Activated CD4-positive, alpha-beta memory T cell treated with anti-CD3 and anti-CD28 coated beads, Interleukin-2, amount 10 ng/mL, durations not matched to agents 7 days and 5 days (primary cell): Measurements from ENCODE around the gene SSRP1. TPM values are rescaled to one million over a fixed set of nuclear protein-coding genes. Genes with fewer than 3 reads are reported as not detected.

Source experiments
- CTCF ChIA-PET: fragments of 350-600 bp; sonication (Branson Sonifier 250); formaldehyde crosslinking; loops from one replicate; lab custom pipeline; 2021; ENCODE audit warnings: antibody characterized with exemption, inconsistent platforms; lab: Charles Lee
- POLR2A ChIA-PET: fragments of 350-600 bp; sonication (Branson Sonifier 250); formaldehyde crosslinking; loops from one replicate; lab custom pipeline; 2021; ENCODE audit warnings: antibody characterized with exemption; lab: Charles Lee
- DNase-seq: peaks from one replicate; pipeline ENCODE4 v3.0.0-alpha.2; 2020
- H3K27ac Mint-ChIP-seq: one replicate; pipeline ENCODE4 v1.8.0; 2021; ENCODE audit warnings: mild to moderate bottlenecking, mixed read lengths
- H3K27me3 Mint-ChIP-seq: one replicate; pipeline ENCODE4 v1.8.0; 2021; ENCODE audit warnings: mixed read lengths
- H3K36me3 Mint-ChIP-seq: one replicate; pipeline ENCODE4 v1.8.0; 2021; ENCODE audit warnings: low read depth, mixed read lengths
- H3K4me1 Mint-ChIP-seq: one replicate; pipeline ENCODE4 v1.8.0; 2021; ENCODE audit warnings: mixed read lengths
- H3K4me3 Mint-ChIP-seq: one replicate; pipeline ENCODE4 v1.8.0; 2021; ENCODE audit warnings: mild to moderate bottlenecking, mixed read lengths
- H3K9me3 Mint-ChIP-seq: one replicate; pipeline ENCODE4 v1.8.0; 2021; ENCODE audit warnings: mixed read lengths
- total RNA-seq, 2 experiments: library from RNA; stranded (reverse); gene quantifications; one replicate each; pipeline ENCODE4 v1.2.3, GENCODE V29; 2021

Gene SSRP1
- 100 to 1,000 TPM; 135 to 137 TPM for total RNA-seq

DNA sequence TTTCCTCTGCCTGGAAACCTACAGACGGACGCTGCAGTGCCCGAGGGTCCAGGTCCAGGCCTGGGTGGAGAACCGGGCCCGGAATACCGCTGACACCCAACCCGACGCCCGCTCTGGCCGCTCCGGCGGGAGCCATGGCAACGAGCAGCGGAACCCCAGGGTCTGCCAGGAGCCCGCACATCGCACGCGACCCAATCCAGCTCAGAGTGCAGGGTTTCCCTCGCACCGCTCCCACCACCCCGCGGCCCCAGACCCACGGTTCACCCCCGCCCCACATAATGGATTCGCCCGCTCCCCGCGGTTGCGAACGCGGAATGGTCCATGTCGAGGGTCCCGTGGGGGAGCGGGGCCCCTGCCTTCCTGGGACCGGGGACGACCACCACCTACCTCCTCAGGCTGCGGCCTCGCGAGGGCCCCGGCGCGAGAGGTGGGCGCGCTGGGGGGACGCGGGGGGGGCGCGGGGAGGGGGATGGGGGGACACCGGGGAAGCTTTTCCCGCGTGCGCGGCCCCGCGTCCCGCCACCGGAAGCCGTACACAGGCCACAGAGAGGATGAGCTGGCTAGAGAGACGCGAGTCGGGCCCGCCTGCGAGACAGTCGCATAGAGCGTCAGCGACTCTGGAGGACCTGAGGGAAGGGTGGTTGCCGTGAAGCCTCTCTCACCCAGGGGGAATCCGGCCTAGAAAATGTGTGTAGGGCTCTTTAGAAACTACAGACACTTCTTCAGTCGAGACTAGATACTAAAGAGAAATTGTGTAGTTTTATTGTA, at the start of gene SSRP1:
Gene SSRP1, minus strand, starts transcription at position 550 of the 768 bp plus-strand sequence. CDS start 771 bp downstream, outside the sequence.
- Mint-ChIP-seq H3K9me3 (no peaks in the 10 kb centered on the region), H3K4me1 (peaks cover 45% of the 10 kb centered on the region), H3K27me3 (peaks cover 13% of the 10 kb centered on the region), H3K36me3 (peaks cover 42% of the 10 kb centered on the region), H3K4me3 (peak within 1 kb of the TSS; percentile 97), H3K27ac (peak within 1 kb of the TSS; percentile 98)
- DNase-seq: peak; percentile 89
- POLR2A ChIA-PET: interaction anchor here (0.5 to 6.4 kb wide), 10 partner anchors 11 to 1771 kb away, joined by 3 to 127 read pairs (median 4); partner anchors contain the start of genes FAM111B, MED19, SELENOH and SLC43A3
- CTCF ChIA-PET: interaction anchor here (0.7 to 3.0 kb wide), 5 partner anchors 10 to 191 kb away, joined by 3 to 18 read pairs (median 6); partner anchors contain the start of gene TNKS1BP1

GRCh38 chr11:57380975-57381374, 45.3 kb upstream of the SSRP1 start, which contains the start of gene PRG3:
PRG3 (minus strand) TSS chr11:57381150; CDS start chr11:57380708, 442 bp downstream.
- no peak for DNase-seq
- ChIA-PET POLR2A (no interaction called here), CTCF (no interaction called here)
- H3K9me3 Mint-ChIP-seq: no peaks in the 10 kb centered on the region
- peaks cover 5% of the 10 kb centered on the region for H3K27me3 Mint-ChIP-seq
- H3K4me3 Mint-ChIP-seq: no peak within 1 kb of the TSS
- H3K27ac Mint-ChIP-seq: no peak within 1 kb of the TSS
- no peaks in the 10 kb centered on the region for H3K36me3 Mint-ChIP-seq
- H3K4me1 Mint-ChIP-seq: no peaks in the 10 kb centered on the region

GRCh38 chr11:57379732-57380131, 44.0 kb upstream of the SSRP1 start:
- H3K27me3 Mint-ChIP-seq: peaks cover 5% of the 10 kb centered on the region
- POLR2A ChIA-PET: no interaction called here

DNA sequence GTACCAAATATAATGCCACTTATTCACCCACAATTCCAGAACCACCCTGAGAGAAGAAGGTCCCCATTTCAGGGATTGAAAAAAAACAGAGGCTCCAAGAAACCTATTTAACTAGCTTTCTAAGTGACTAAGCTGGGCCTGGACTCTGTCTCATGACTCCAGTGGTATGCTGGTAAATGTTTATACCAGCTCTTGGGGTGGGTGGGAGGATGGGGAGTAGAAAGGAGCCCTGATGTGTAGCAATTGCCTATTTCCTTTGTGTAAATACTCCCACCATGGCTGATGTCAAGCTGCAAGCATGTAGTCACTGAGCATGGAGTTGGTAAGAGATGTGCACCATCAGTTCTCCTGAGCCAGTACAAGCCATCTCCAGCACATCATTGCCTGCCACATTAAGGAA, 42.5 kb upstream of the SSRP1 start:
- DNase-seq: no peak
- no peaks in the 10 kb centered on the region for H3K4me1 Mint-ChIP-seq
- no peak overlapping the region for H3K4me3 Mint-ChIP-seq
- no peaks in the 10 kb centered on the region for H3K36me3 Mint-ChIP-seq
- ChIA-PET POLR2A (no interaction called here), CTCF (interaction anchor here (1.2 kb wide), 1 partner anchor 115 kb away, joined by 4 read pairs; no protein-coding TSS in a partner anchor)
- no peak overlapping the region for H3K27ac Mint-ChIP-seq
- no peaks in the 10 kb centered on the region for H3K9me3 Mint-ChIP-seq
- H3K27me3 Mint-ChIP-seq: peaks cover 2% of the 10 kb centered on the region

More at GRCh38 chr11:57379732-57380131, 44.0 kb upstream of the SSRP1 start:
- no peaks in the 10 kb centered on the region for H3K9me3 Mint-ChIP-seq
- no peaks in the 10 kb centered on the region for H3K36me3 Mint-ChIP-seq
- H3K27ac Mint-ChIP-seq: no peak overlapping the region
- no peak for DNase-seq
- CTCF ChIA-PET: no interaction called here
- no peaks in the 10 kb centered on the region for H3K4me1 Mint-ChIP-seq
- no peak overlapping the region for H3K4me3 Mint-ChIP-seq

GRCh38 chr11:57377107-57377506, 41.4 kb upstream of the SSRP1 start:
- Mint-ChIP-seq H3K4me1 (no peaks in the 10 kb centered on the region), H3K27ac (no peak overlapping the region), H3K4me3 (no peak overlapping the region), H3K36me3 (no peaks in the 10 kb centered on the region), H3K9me3 (no peaks in the 10 kb centered on the region), H3K27me3 (peaks cover 2% of the 10 kb centered on the region)
- POLR2A ChIA-PET: interaction anchor here (1.1 kb wide), 1 partner anchor 14 kb away, joined by 3 read pairs; no protein-coding TSS in a partner anchor
- no peak for DNase-seq
- CTCF ChIA-PET: interaction anchor here (0.6 kb wide), 1 partner anchor 80 kb away, joined by 3 read pairs; no protein-coding TSS in a partner anchor

DNA sequence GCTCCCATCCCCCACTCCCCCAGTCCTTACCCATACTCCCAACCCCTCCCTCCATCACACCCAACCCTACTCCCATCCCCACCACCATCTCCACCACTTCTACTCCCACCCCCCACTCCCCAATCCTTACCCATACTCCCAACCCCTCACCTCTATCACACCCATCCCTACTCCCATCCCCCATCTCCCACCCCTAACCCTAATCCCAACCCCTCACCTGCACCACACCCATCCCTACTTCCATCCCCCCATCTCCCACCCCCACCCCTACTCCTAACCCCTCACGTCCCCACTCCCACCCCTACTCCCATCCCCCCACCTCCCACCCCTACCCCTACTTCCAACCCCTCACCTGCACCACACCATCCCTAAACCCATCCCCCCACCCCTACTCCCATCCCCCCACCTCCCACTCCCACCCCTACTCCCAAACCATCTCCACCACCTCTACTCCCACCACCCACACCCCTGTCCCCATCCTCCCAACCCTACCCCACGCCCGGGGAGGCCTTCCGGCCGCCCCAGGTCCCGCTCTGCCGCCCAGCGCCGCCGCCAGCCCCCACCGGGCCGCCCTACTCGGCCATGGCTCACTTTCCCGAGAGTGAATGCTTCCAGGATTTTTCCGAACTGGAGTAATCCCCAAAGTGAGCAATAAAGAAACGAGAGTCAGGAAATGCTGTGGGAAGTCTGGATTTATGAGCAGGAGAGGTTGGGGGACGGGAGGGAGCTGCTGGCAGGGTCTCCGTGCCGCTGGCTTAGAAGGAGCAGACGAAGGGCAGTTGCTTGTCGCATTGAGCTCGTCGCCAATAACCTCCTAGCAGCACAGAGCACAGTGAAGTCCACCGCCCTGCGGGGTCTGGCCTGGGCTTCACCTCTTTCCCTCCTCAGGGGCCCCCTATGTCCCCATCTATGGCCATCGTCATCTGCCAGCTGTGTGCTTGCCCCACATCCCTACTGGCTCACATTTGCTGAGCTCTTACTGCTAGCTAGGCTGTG, 40.7 kb upstream of the SSRP1 start:
- CTCF ChIA-PET: interaction anchor here (0.6 kb wide), 1 partner anchor 81 kb away, joined by 3 read pairs; no protein-coding TSS in a partner anchor
- POLR2A ChIA-PET: interaction anchor here (1.1 kb wide), 1 partner anchor 14 kb away, joined by 3 read pairs; no protein-coding TSS in a partner anchor
- H3K4me3 Mint-ChIP-seq: no peak overlapping the region
- no peaks in the 10 kb centered on the region for H3K9me3 Mint-ChIP-seq
- H3K4me1 Mint-ChIP-seq: no peaks in the 10 kb centered on the region
- no peak for DNase-seq
- no peak overlapping the region for H3K27ac Mint-ChIP-seq
- no peaks in the 10 kb centered on the region for H3K36me3 Mint-ChIP-seq
- H3K27me3 Mint-ChIP-seq: peaks cover 5% of the 10 kb centered on the region

DNA sequence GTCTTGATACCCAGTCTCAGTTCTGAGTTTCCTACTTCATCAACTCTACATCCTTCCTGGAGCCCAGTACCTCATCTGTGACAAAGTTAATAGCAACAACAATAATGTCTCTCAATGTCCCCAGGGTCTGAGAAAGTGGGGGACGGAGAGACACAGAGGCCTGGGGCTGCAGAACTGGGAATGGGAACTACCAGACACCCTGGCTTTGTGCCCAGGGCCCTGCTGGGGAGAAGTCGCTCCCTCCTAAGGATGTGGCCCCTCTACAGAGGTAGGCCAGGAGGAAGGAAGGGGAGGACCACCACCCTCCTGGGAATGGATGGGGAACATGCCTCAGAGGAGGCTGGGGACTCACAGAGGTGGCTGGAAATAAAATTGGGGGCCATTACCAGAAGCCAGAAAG, 39.8 kb upstream of the SSRP1 start:
- no peaks in the 10 kb centered on the region for H3K4me1 Mint-ChIP-seq
- H3K36me3 Mint-ChIP-seq: no peaks in the 10 kb centered on the region
- CTCF ChIA-PET: no interaction called here

DNA sequence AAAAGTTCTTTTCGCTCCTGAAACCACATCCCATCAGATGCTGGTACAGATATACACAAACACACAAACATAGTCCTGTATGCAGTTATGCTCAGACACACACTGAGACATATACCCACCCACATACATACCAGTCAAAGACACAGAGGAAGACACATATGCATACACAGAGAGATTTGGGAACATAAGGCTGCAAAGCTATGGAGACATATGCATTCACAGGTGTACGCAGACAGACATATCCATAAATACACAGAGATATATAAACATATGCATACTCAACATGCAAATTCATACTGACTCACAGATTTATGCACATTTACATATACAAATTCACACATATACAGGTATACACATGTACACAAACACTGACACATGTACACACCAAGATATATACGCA, 39.3 kb upstream of the SSRP1 start:
- H3K9me3 Mint-ChIP-seq: no peaks in the 10 kb centered on the region
- H3K4me1 Mint-ChIP-seq: no peaks in the 10 kb centered on the region
- no peak overlapping the region for H3K27ac Mint-ChIP-seq
- ChIA-PET CTCF (no interaction called here), POLR2A (no interaction called here)
- peaks cover 3% of the 10 kb centered on the region for H3K27me3 Mint-ChIP-seq
- no peak overlapping the region for H3K4me3 Mint-ChIP-seq
- no peak for DNase-seq
- no peaks in the 10 kb centered on the region for H3K36me3 Mint-ChIP-seq

More for the DNA sequence above, 39.8 kb upstream of the SSRP1 start:
- no peak for DNase-seq
- POLR2A ChIA-PET: no interaction called here
- Mint-ChIP-seq H3K27me3 (peaks cover 5% of the 10 kb centered on the region), H3K27ac (no peak overlapping the region), H3K9me3 (no peaks in the 10 kb centered on the region), H3K4me3 (no peak overlapping the region)

GRCh38 chr11:57373146-57373545, 37.5 kb upstream of the SSRP1 start:
- H3K36me3 Mint-ChIP-seq: no peaks in the 10 kb centered on the region
- ChIA-PET CTCF (no interaction called here), POLR2A (no interaction called here)
- H3K4me1 Mint-ChIP-seq: no peaks in the 10 kb centered on the region
- no peak overlapping the region for H3K27ac Mint-ChIP-seq
- H3K4me3 Mint-ChIP-seq: no peak overlapping the region
- H3K27me3 Mint-ChIP-seq: peaks cover 3% of the 10 kb centered on the region
- no peak for DNase-seq
- H3K9me3 Mint-ChIP-seq: no peaks in the 10 kb centered on the region

DNA sequence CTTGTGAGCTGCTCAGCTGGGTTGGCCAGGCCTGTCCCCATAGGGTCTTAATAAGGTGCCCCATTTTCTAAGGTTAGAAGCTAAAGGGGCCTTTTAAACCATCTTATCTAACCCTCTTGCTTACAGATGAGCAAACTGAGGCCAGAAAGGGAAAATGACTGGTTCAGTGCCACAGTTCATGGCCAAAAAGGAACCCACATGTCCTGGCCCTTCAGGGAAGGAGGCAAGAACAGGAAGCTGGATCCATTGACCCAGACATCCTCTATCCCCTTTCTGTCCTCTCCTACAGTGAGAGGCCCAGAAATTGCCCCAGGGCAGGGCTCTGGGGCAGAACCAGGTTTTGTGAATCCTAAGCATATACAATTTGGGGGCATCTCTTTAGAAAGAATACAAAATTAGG, 35.2 kb upstream of the SSRP1 start:
- Mint-ChIP-seq H3K9me3 (no peaks in the 10 kb centered on the region), H3K4me1 (no peaks in the 10 kb centered on the region), H3K36me3 (no peaks in the 10 kb centered on the region), H3K27me3 (peaks cover 3% of the 10 kb centered on the region), H3K4me3 (no peak overlapping the region), H3K27ac (no peak overlapping the region)
- POLR2A ChIA-PET: no interaction called here
- DNase-seq: no peak
- CTCF ChIA-PET: no interaction called here

DNA sequence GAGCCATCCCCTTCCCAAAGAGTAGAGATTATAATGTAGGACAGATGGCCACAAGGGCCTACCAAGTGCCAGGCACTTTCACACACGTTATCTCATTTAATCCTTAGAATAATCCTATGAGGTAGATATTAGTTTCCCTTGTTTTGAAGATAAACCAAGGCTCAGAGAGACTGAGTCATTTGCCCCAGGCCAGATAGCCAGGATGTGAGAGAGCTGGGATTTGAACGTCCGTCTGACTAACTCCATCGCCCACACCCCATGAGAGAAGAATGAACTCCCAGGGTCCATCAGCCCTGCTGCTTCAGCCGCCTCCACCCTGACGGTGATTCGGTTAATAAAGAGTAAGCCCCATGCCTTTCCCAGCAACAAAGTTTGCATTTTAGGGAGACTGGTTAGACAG, 34.6 kb upstream of the SSRP1 start:
- no peak for DNase-seq
- H3K36me3 Mint-ChIP-seq: no peaks in the 10 kb centered on the region
- H3K4me1 Mint-ChIP-seq: no peaks in the 10 kb centered on the region
- no peak overlapping the region for H3K4me3 Mint-ChIP-seq
- H3K27ac Mint-ChIP-seq: no peak overlapping the region
- no peaks in the 10 kb centered on the region for H3K9me3 Mint-ChIP-seq
- ChIA-PET CTCF (no interaction called here), POLR2A (no interaction called here)
- peaks cover 3% of the 10 kb centered on the region for H3K27me3 Mint-ChIP-seq

DNA sequence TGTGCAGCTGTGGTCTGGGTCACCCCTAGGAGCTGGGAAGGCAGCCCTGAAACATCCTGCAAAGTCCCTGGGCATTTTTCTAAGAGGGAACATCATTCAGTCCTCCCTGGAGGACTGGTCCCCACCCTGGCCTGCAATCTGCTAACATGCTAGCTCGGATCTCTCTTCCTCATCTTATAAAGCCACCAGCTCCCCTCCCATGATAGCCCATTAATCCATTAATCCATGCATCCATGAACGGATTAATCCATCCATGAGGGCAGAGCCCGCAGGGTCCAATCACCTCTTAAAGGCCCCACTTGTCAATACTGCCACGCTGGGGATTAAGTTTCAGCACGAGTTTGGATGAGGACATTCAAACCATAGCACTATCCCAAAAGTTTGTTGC, 33.1 kb upstream of the SSRP1 start:
- Mint-ChIP-seq H3K9me3 (no peaks in the 10 kb centered on the region), H3K4me1 (no peaks in the 10 kb centered on the region), H3K36me3 (no peaks in the 10 kb centered on the region), H3K4me3 (no peak overlapping the region), H3K27ac (no peak overlapping the region), H3K27me3 (peaks cover 6% of the 10 kb centered on the region)
- no peak for DNase-seq
- ChIA-PET POLR2A (no interaction called here), CTCF (no interaction called here)
